GM19372 (cell line): ENCODE measurements around the gene CES4A.

ENCODE experiments used
- ATAC-seq: cut with Tn5 transposase; IDR thresholded peaks from one replicate; pipeline ENCODE4 v1.9.1; 2021; ENCODE audit warnings: mild to moderate bottlenecking, low read depth, moderate library complexity; ENCODE audit not compliant: unreplicated experiment

The CES4A gene

DNA sequence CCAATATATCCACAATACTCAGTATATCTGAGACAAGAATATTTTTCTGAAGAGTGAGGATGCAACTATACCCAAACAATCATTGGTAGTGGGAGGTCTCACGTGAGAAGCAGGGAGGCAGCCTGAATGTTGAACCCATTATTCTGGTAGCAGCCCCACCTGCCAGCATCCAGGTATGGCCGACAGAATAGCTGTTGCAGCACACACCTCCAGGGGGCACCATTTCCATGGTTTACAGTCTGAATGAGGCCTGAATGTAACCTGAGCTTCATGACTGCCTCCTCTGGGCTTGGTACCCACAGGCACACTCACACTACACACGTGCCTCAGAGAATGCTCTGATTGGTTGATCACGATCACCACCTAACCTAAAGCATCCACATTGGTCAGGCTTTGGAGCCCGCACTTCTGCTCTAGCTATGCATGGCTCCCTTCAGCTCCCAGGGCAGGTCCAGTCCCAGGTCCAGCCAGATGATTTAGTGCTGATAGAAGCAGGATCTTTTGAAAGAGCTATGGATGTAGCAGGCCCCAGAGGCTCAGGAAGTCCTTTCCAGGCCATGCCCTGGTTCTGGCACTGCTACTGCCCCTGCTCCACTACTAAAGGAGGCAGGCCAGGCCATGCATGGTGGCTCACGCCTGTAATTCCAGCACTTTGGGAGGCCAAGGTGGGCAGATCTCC is 29.6 kb downstream of the CES4A start:
- ATAC-seq, result peak; percentile 86

- ATAC-seq, result no peak
Measured at GRCh38 chr16:67019171-67019570, 30.8 kb downstream of the CES4A start.

DNA sequence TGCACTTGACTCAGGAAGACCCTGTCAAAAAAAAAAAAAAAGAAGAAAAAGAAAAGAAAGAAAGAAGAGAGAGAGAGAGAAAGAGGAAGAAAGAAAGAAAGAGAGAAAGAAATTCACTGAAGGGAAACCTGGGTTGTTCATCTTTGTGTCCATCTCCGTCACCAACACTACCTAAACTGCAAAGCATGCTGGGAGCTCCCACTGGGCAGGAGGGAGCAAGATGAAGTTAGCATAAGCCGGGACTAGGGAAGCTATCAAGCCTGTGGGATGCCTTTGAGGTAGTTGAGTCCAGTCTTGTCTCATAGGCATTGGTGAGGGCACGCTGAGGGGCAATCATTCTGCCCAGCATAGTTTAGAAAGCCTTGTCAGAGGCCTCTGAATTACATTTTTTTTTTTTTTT is 32.9 kb downstream of the CES4A start:
- ATAC-seq, result no peak

GRCh38 chr16:67022531-67023214 is 34.3 kb downstream of the CES4A start:
- no peak for ATAC-seq

GRCh38 chr16:67023689-67024088 is 35.3 kb downstream of the CES4A start:
- no peak for ATAC-seq

DNA sequence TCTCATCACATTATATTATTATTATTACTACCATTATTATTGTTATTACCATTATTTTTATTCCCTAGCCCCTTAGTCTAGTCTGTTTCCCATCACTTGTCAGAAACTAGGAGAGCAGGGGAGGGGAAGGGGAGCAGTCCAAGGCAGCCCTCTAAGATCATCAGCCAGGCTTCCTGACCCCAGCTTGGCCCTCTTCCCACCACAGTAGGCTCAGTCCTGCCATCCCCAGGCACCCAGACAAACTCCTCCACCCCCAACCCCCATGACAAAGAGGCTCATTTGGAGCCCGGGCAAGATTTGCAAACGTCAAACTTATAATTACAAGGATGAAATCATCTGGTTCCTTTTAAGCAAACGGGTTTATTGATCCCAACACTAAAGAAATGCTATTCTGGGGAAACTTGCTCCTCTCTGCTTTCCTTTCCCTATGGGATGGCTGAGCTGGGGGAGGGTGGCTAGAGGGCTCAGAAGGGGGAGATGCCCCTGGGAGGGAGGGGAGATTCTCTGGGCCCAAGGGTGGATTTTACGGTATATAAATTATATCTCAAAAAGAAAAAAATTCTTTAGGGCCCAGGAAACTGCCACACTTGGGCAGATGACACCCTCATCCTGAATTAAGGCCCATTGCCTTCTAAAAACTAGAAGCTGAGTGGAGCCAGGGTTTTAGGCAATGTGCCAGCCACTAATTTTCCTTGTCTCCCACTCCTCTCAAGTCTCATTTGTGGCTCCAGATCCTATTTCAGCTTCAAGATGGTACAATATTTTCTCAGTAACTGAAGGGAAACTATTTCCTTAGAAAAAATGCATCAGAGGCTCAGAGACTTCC is 36.2 kb downstream of the CES4A start:
- ATAC-seq, result no peak

GRCh38 chr16:67025210-67025550 is 36.8 kb downstream of the CES4A start:
- ATAC-seq, result no peak

DNA sequence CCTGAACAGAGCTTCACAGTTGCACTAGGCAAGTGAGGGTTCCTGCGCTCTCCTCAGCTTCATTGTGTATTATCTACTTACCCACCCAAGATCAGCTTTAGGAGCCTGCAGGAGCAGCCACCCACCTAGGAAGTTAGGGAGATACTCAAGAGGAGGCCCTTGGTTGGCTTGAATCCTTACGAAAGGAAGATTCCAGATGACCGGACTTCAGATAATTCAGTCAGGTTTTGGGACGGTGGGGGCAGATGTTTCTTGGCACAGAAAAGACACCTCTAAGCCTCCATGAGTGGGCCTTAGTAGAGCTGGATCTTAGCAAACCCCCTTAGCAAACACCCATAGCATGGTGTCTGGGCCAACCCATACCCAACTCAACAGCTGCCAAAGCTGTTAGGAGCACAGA is 38.2 kb downstream of the CES4A start:
- no peak for ATAC-seq

- ATAC-seq, result no peak
Measured at GRCh38 chr16:67027046-67027445, 38.7 kb downstream of the CES4A start.

DNA sequence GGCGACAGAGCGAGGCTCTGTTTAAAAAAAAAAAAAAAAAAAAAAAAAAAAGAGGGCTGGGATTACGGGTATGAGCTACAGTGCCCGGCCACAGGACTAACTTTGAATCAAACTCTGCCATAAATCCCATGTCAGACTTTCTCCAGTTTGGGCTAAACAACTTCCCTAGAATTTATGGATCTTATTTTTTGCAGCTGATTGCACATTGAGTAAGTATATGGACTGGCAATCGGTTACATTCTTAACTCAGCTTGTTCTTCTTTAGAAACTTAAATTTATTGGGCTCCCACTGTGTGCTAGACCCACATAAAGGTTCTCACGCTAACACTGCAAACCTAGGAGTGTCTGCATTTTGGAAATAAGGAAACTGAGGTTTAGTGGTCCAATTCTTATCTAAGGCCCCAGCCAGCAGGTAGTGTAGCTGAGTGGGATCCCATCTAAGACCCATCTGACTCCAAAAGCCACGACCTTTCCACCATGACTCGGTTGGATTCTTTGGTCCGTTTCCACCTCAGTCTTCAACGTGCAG is 39.8 kb downstream of the CES4A start:
- ATAC-seq, result no peak

- ATAC-seq, result peak; percentile 76
Measured at GRCh38 chr16:67028696-67029253, 40.4 kb downstream of the CES4A start, which contains the start of gene CBFB. CBFB (plus strand) TSS chr16:67029149; CDS start chr16:67029408, 259 bp downstream.

DNA sequence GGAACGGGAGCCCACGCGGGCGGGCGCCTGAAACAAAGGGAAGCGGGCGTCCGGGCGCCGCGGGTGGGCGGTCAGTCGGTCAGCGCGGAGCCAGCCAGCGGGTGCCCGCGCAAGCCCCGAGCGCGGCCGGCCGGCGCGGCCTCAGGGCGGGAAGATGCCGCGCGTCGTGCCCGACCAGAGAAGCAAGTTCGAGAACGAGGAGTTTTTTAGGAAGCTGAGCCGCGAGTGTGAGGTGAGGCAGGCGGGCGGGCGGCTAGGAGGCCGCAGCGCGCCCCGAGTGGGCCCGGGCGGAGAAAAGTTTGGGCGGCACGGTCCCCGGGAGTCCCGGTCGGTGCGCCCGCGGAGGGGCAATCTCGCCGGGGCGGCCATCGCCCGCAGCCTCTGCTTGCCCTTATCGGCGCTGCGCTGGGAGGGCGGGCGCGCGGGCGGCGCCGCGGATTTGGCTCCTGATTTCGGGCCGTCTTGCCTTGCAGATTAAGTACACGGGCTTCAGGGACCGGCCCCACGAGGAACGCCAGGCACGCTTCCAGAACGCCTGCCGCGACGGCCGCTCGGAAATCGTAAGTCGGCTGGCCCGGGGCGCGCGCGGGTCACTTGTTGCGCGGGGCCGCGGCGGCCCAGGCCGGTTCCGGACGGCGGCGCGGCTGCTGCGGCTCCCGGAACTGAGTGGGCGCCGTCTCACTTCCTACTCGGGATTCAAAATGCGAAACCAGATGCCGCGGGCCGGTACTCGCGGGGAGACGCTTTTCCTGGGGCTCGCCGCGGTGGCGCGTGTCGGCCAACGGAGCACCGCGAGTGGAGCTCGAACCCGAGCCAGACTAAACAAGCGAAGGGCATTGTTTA is 41.1 kb downstream of the CES4A start:
- peak; percentile 43 for ATAC-seq

DNA sequence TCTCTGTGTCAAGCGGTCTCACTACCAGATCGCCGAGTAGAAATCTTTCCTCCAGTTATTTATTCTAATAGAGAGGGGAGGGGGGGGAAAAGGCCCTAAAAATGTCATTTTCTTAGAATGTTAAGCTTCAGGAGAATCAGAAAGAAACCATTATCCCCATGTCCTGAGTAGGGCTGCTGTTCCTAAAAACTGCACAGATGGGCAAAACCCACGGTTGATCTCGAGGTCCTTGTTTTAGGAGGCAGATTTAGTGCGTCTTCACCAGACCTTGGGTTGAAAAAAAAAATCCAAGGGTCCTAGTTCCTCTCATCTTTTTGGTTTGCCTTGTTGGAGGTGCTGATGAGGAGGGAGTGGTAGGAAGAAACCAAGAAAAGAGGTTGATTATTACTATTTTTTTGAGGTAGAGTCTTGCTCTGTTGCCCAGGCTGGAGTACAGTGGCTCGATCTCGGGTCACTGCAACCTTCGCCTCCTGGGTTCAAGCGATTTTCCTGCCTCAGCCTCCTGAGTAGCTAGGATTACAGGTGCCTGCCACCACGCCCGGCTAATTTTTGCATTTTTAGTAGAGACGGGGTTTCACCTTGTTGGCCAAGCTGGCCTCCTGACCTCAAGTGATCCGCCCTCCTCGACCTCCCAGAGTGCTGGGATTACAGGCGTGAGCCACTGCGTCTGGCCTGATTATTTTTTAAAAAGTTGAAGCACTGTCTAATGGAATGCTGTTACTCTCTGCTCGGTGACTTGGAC is 42.0 kb downstream of the CES4A start:
- ATAC-seq, result no peak

- ATAC-seq, result no peak
Measured at GRCh38 chr16:67034487-67034886, 46.1 kb downstream of the CES4A start.

- no peak for ATAC-seq
Measured at GRCh38 chr16:67035364-67035763, 47.0 kb downstream of the CES4A start.

GRCh38 chr16:67036323-67036741 is 47.9 kb downstream of the CES4A start:
- no peak for ATAC-seq

DNA sequence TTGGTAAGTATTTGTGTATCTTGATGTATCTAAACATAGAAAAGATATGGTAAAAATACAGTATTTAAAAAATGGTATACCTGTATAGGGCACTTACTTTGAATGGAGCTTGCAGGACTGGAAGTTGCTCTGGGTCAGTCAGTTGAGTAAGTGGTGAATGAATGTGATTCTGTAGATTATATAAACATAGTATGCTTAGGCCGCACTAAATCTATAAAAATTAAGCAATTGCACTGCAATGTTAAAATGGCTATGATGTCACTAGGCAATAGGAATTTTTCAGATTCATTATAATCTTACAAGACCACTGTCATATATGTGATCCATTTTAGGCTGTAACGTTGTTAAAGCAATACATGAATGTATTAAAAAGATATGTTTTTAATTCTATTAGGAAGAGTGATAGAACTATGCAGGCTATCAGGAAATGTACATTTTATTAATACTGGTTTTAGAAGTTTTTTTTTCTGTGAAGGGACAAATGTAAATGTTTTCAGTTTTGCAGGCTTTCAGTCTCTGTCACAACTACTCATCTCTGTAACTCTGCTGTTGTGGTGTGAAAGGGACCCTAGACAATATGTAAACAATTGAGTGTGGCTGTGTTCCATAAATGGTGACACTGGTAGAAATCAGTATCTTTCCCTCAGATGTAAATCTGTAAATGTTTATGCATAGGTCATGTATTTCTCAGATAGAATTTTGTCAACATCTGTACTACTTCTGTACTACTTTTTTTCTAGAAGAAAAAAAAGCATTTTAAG is 51.1 kb downstream of the CES4A start:
- ATAC-seq, result no peak

DNA sequence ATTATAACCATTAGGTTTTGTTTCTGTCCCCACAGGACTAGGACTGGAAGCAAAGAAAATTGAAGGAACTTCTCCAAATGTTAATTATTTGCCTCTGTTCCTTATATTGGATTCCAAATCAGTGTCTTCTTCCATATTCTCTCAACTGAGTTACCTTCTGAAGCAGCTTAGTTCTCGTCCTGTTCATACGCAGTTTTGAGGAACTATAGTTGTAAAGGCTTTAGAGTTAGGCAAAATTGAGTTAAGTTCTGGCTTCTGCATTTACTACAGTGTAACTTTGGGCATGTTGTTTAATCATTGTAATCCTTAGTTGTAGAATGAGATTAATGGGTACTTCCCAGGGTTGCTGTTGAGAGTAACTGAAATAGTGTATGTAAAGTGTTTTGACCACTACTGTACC is 51.8 kb downstream of the CES4A start:
- ATAC-seq, result no peak

DNA sequence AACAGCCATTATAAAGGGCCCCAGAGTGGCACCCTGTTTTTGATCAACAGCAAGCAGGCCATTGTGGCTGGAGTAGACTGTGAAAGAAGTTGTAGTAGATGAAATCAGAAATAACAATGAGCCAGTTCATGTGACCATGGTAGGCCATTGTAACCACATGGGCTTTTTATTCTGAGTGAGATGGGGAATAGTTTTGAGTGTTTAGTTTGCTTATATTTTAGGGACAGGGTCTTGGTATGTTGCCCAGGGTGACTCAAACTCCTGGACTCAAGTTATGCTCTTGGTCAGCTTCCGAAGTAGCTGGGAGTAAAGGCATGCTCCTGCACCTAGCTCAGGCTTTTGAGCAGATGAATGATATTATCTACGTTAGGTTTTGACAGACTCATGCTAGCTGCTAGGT is 52.5 kb downstream of the CES4A start:
- ATAC-seq, result no peak
